GM18508 (cell line): Measurements from ENCODE around the gene LOC101059915.
A peak's percentile ranks its signal among the peaks of the same experiment; 100 is the strongest.

Experiments used
- ATAC-seq: cut with Tn5 transposase; IDR thresholded peaks from one replicate; pipeline ENCODE4 v1.9.1; 2021; ENCODE audit warnings: moderate number of reproducible peaks; ENCODE audit not compliant: insufficient read depth, unreplicated experiment

LOC101059915 gene

DNA sequence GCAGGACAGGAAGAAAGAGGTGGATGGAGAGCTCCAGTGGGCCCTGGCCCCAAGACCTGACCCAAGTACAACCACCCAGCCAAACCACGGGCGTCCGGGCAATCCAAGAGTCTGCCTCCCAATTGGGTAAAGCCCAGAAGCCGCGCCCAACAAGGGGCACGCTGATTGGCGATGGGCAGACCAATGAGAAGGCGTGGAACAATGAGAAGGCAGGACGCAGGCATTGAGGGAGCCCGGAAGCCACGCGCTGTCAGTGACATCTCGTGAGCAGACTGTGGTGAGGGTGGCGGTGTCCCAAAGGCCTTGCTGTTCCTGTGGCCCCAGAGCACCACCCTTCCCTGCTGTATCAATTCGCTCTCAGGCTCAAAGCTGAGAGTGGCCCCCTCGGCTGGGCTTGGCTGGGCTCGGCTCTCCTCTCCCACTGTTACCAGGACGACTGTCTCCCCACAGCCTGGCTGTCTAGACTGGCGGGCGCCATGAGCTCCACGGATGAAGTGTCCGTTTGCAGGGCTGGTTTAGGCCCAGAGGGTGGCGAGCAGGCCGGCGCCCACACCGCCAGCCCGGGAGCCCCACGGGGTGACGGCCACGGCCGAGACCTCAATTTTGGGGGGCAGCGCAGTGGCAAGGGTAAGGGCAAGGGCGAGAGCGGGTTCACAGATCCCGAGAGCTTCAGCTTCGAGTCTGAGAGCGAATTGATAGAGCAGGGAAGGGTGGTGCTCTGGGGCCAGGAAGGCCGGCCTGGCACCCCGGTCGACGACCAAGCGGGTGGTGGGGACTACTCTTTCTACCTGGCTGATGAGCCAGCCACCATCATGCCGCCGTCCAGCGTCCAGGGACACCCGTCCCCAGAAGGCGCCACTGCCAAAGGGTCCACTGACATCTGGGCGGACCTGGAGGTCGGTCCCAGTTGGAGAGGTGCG, at the start of gene LOC101059915:
Gene LOC101059915 (plus strand): TSS at position 219 of the 920 bp plus-strand sequence.
- no peak for ATAC-seq

DNA sequence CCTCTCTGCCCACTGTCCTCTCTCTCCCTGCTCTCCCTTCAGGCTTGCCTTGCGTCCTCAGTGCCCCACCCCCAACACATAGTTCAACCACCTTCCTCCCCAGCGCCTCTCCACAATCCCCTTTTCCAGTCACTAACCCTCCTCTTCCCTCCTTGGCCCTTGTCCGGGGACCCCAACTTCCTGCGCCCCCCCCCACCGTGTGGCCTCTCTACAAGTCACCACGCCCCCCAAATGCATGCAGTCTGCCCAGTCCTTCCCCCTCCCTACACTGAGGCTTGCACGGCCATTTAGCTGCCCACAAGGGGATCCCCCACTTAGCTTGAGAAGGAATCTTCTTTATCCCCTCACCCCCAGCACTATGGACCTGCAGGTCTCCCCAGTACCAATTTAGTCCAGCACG, 49.6 kb upstream of the LOC101059915 start:
- ATAC-seq: no peak

DNA sequence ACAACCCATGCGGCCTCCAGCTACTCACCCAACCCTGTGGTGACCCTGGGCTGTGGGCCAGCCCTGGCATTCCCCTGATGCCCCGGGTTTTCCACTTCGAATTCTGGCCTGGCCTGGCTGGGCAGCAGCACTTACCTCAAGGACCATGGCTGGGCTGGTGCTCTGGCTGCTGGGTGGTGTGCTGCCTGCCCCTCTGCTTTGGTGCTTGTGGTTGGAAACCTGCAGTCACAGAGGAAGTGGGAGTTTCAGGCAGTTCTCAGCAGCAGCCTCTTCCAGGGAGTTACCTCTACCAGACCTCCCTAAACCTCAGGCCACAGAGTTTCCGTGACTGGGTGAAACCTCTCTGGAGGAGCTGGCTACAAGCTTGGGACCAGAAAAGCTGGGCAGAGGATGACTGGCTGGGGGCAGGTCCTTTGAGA, 49.0 kb upstream of the LOC101059915 start, which contains the start of gene CXCR3:
Gene CXCR3 (minus strand): TSS at position 209 of the 419 bp plus-strand sequence. CDS start 62 bp downstream, at position 147.
- no peak for ATAC-seq

DNA sequence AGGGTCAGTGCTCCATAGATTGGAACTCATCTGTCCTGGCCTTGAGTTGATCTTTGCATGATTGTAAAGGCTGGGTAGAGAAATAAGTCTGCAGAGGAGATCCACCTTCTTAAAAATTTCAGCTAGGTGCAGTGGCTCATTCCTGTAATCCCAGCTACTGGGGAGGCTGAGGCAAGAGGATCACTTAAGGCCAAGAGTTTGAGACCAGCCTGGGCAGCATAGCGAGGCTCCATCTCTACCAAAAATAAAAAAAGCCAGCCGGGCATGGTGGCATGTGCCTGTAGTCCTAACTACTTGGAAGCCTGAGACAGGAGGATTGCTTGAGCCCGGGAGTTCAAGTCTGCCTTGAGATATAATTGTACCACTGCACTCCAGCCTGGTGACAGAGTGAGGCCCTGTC, 48.6 kb upstream of the LOC101059915 start:
- no peak for ATAC-seq

DNA sequence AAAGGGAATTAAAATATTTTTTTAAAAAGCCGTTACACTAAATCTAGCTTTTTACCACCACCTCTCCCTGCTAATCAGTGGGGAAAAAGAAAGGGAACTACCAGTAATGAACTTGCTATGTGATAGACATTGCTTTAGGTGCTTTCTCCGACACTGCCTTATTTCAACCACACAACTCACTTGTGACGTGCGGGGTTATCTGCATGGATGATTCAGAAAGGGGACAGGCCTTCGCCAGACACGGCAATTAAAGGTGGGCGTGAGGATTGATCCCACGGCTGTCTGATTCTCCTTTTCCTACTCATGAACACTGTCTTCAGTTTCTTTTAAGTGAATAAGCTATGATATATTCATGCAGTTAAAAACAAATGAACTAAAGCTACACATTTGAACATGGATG, 48.2 kb upstream of the LOC101059915 start:
- ATAC-seq: no peak

DNA sequence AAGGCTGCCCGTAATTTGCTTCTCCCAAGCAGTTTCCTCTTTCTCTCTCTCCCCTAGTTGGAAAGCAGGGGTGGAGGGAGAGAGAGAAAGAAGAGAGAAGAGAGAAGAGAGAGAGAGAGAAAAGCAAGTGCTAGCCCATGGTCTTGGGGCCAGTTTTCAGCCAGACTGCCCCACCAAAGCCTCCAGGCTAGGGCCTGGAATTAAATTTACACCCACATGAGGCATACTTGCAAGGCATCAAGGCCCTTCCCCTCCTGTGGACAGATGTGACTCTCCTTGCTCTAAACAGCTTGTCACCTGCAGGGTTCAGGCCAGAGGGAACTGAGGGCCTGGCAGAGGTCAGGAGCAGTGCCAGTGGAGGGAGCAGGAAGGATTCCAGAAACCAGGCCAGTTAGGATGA, 47.4 kb upstream of the LOC101059915 start:
- no peak for ATAC-seq

DNA sequence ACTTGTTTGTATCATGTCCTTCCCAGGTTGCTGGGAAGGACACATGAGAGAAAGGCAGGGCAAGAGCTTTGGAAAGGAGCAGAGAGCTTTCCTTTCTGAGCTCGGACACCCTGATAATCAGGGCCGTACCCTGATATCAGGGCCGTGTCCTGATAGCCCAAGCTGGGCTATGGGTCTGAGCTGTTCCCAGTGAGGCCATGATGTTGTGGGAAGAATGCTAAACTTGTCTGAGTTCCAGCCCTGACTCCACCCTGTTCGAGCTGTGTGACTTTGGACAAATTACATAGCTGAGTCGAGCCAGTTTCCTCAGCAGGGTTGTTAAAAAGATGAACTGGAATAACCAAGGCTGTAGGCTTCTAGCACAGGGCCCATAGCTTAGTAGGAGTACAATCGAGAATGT, 45.7 kb upstream of the LOC101059915 start:
- no peak for ATAC-seq

DNA sequence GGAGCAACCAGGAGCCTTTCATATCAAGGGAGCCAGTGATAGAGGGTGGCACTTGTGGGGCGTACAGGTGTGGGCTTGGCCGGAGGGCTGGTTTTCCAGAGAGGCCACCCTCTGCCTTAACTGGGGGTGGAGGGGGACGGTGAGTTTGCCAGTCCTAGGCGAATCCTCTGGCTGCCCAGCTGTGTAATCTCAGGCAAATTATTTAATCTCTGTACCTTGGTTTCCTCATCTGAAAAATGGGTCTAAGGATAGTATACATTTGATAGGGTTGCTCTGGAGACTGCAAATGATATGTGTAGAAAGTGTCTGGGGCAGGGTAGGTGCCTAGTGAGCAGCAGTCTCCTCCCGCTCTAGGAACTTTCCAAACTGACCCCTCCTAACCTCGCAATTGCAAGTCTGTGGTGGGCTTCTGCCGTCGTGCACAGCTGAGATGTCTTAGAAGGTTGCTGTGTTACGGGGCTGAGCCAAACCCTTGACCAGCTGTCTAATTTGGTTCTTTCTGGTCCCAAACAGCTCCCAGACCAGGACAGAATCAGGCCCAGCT, 45.2 kb upstream of the LOC101059915 start:
- ATAC-seq: no peak

DNA sequence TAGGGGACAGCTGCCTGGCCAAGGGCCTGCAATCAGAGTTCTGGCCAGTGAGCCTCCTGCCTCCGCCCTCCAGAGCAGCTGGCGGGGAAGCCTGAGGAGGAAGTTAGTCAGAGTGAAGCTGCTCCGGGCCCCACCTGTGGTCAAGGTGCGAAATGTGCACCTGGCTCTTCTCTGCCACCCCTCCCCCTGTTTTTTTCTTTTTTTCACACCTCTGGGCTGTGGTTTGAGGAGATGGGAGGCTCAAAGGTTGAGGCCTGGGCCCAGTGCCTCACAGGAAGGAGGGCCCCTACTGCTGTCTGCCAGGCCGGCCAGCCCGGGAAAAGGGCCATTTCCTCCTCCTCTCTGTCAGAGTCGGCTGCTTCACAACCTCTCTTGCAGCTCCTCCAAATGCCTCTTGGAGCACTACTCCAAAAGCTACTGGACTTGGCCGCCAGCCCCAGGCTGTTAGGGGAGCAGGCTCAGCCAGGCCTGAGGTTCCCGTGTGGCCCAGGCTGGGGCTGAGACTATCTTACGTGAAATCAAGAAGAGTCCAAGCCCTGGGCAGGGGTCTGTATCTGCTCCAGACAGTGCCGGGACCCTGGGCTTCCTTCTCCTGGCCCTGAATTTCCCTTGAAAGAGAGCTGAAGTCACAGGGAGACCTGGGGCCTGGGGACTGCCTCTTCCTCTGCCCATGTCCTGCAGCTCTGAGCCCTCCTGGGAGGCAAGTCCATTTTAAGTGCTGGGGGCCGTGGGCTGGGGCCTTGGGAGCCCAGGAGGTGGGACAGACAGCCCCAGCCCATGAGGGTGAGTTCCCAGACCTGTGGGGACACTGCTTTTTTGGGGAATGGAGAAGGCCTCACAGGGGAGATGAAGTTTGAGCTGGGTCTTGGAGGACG, 44.5 kb upstream of the LOC101059915 start:
- ATAC-seq: no peak

DNA sequence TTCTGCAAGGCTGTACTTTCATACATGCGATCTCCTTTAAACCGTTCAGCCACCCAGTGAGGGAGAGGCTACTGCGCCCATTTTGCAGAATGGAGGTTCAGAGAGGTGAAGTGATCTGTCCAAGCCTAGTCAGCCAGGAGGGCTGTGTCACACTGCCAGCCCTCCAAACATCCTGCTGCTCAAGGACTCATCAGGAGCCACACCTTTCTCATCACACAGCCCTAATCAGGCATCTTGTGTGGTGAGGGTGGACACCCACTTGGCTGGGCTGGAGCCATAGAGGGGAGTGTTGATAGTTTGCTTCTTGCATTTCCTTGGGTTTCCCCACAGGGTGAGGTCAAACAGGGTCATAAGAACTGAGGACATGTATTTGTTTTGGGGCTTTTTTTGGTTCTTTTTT, 43.6 kb upstream of the LOC101059915 start:
- no peak for ATAC-seq

DNA sequence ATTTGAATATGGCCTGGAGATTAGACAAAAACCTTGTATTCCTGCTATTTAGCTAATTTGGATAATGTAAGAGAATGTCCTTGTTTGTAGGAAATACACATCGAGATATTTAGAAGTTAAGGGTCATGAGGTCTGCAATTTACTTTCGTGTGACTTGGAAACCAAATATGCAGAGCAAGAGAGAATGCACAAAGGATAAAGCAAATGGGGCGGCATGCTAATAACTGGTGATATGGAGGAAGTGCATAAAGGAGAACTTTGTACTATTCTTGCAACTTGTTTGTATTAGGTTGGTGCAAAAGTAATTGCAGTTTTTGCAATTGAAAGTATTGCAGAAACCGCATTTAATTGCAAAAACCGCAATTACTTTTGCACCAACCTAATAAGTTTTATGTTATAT, 41.9 kb upstream of the LOC101059915 start:
- ATAC-seq: no peak

DNA sequence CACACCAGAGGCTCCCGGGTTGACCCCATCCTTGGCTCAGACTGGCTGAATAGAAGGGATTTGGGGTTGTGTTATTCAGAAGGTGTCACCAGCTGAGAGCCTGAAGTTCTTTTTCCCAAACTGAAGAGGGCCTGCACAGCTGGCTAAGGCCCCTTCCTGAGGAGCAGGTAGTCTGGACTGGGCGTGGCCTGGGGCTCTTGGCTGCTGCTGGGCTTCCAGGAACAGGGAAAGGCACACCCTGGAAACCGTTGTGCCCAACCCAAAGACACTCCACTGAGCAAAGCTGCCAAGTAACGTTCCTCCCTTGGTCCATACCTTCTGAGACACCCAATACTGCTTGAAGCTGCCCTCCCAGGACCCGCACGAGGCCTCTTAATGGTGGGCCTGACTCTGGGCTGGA, 40.8 kb upstream of the LOC101059915 start:
- no peak for ATAC-seq

DNA sequence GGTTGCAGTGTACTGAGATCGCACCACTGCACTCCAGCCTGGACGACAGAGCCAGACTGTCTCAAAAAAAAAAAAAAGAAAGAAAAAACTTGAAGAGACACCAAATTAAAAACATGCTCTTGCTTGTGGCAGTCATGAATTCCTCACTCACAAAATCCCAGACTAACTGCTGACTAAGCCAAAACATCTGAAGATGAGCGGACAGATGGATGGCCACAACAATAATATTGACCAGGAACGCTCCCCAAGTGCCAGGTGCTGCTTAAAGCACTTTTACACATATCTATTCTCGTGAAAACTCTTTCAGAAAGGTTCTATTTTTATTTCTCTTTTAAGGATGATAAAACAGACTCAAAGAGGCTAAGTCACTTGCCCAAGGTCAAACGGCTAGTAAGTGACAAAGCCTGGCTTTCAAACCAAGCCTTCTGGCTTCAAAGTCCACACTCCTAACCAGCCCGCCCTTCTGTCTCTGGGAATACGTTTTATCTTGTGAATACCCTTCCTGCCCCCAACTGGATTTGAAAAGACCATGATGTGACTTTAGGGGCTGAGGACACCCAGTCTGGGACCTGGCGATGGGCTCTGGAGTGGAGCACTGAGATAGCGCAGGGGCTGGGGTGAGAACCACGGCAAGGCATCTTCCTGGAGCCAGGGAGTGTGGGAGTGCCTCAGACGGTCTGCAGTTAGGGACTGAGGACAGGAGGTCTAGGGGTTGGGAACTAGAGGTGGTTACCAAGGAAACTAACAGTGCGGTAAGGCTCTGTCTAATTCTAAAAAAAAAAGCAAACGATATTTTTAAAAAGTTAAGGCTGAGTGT, 39.5 kb upstream of the LOC101059915 start:
- ATAC-seq: no peak

DNA sequence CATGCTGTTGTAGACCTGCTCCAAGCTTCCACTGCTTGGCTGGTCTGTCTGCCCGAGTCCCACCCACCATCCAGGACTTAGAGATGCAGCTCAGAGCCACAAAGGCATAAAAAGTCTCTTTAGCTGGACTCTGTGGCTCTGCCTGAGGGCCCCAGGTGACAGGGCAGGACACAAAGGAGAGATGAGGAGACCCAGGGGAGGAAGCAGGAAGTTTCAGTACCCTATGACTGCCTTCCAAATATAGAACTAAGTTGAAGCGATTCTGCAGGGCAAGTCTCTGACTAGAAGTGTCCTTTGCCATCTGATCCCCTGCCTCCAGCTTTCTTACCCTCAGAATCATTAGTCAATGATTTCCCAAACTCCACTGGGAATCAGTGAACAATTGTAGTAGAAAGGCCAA, 37.9 kb upstream of the LOC101059915 start:
- ATAC-seq: no peak

DNA sequence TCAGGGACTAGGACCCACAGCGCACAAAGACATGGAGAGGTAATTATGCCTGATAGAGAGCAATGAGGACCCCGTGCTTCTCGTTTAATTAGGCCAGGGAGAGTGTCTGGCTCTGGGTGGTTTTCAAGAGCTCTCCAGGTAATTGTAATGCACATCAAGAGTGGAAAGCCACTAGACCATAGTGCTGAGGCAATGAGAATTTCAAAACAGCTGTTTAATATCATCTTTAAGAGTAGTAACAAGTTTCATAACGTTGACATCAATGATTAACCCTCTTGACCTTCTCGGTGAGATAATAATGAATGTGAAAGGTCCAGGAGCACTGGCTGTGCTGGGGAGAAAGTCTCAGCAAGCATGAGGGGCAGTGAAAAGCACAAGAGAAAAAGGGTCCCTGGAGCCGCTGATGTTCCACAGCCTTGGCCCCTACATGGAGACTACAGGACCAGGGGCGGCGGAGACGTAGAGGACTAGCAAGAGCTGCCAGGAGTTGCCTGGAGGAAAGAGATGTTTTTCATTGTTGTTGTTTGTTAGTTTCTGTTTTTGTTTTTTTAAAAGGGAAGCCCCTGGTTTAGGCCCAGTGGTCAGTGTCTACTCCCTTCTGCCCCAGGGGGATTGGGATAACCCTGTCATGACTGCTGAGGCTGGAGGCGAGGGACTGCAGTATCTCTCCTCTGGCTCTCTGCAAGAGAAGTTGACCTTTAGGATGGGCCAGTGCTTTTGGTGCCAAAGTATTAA, 34.3 kb upstream of the LOC101059915 start:
- peak; percentile 44 for ATAC-seq

DNA sequence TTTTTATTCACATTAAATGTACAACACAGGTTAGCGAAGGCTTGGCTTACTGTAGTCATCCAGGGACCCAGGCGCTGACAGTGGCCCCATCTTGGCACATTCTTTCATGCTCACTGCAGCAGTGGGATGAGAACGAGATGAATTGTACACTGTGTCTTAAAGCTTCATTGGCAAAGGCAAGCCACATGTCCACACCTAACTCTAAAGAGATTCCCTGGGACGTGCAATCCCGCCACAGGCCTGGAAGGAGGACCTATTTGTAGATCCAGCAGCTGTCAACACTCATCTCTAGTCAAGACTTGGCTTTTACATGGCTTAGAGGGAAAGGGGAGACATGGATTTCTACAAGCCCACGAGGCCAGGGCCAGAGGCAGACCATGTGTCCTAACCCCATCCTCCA, 33.0 kb upstream of the LOC101059915 start:
- no peak for ATAC-seq

DNA sequence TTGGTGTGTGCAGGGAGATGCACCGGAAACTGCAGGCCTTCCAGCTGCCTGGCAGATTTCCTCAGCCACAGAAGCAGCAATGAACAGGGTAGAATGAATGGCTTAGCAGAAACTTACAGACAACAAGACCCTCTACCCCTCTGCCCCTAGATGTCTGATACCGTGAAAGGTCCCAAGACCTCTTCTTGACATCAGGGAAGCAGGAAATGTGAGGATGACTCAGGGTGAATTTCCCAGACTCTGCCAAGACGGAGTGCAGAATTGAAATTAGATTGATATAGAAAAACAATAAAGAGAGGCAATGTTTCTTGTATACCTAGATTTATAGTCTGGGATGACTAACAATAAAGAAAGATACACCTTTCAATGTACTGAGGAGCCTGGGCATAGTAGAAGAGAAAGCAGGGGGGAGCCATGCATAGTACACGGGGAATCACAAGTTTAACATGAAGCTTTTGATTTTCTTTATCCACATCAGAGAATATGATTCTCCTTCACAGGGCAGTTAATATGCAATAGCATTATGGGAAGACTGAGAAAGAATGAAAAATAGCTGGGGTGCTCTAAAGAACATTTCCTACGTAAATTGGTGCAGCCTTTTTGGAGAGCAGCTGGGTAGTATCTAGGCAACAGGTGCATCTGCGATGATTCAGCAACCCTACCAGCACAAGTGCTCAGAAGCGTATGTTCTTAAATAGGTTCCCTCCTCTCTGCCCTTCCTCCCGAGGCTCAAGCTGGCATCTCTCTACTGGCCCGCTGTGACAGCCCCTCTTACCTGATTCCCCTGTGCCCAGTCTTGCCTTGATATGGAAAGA, 30.7 kb upstream of the LOC101059915 start:
- ATAC-seq: no peak

DNA sequence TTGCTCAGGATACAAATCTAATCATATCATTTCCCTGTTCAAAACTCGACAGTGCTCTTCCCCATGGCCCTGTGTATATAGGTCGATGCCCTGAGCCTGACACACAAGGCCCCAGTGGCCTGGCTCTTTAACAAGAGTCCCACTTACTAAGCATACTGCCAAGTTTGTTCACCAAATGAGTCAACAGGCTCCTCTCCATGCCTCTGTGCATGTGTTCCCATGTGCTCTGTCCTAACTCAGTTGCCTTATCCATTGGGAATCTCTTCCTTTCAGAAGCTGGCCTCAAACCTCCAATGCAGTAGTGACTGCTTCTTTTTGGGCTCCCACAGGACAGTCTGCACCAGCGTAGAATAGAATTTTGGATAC, 30.1 kb upstream of the LOC101059915 start:
- ATAC-seq: no peak

DNA sequence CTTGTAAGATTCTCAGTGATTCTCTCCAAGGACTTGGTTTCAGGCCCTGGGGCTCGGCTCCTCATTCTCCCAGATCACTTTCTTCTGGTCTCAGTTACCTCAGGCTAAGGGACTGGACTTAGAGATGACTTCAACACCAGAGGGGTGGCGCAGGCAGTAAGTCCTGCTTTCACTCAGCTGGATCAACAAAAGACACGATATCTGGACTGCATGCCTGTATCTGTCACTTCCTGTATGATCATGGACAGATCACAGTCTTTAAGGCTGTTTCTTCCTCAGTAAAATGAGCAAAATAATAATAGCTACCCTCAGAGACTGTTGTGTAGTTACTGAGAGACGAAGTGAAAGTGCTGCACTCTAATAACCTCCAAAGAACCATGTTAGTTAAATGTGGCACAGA, 29.5 kb upstream of the LOC101059915 start:
- no peak for ATAC-seq
